ENCODE measurements around the gene MARCKS. TPM values are rescaled to one million over a fixed set of nuclear protein-coding genes. Genes with fewer than 3 reads are reported as not detected.
A peak's percentile ranks its signal among the peaks of the same experiment; 100 is the strongest.

The MARCKS gene
- polyA plus RNA-seq, 1 of the 3 experiments (the other 2 are of a cell fraction) = 61.4 TPM

DNA sequence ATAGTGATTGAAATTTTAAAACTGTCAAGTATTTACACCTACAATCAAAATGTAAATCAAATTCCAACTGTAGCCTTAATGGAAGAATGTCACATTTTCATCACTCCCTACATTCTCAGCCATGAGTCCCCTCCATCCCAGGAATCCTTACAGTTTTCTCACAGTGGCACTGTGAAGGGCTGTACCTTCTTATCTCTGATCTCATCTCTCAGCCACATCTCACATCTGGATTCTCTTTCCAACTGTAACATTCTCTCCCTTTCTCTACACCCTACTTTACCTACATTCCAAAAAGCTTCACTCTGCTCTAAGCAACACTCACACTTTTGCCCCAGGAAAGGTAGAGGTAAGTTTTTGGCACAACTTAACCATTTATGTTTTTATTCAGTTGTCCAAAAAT lies 8.9 kb upstream of the MARCKS start:
- H2AFZ ChIP-seq (ENCODE audit: low read depth) = no peak overlapping the region
- H3K4me1 ChIP-seq (ENCODE audit: control insufficient read depth in 1 of 2, insufficient read depth in 2 of 2, low read depth in 1 of 2, low read length in 1 of 2) = peaks cover 0 to 9% of the 10 kb centered on the region in 2 experiments; a peak in 2 of 4 replicates
- H3K79me2 ChIP-seq (ENCODE audit: insufficient read depth) = no peaks in the 10 kb centered on the region
- H3F3A ChIP-seq (replicated peaks; ENCODE audit: insufficient read depth) = peaks cover 18% of the 10 kb centered on the region
- no peak overlapping the region for H3K4me3 ChIP-seq (ENCODE audit: low read depth in 2 of 2, low read length in 1 of 2)
- H3K9me3 ChIP-seq = no peaks in the 10 kb centered on the region
- H3K27ac ChIP-seq (ENCODE audit: low read depth in 2 of 2, low read length in 1 of 2) = peak overlapping the region in 1 of 2 experiments; percentile 69; a peak in 1 of 4 replicates
- no peak overlapping the region for H3K4me2 ChIP-seq
- no peaks in the 10 kb centered on the region for H3K36me3 ChIP-seq (replicated peaks in 1 of 2; ENCODE audit: control insufficient read depth in 1 of 2, insufficient read depth in 2 of 2, low read length in 1 of 2)
- H3K9me2 ChIP-seq = no peaks in the 10 kb centered on the region
- ChIA-PET POLR2A (no interaction called here), CTCF (interaction anchor here (1.5 kb wide), 1 partner anchor 11 kb away, joined by 11 read pairs; no protein-coding TSS in a partner anchor)
- TF ChIP-seq, protein P1, sequence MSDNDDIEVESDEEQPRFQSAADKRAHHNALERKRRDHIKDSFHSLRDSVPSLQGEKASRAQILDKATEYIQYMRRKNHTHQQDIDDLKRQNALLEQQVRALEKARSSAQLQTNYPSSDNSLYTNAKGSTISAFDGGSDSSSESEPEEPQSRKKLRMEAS (IDR thresholded peaks at IDR 0.05; ENCODE audit: low read depth) = no peak
- TF ChIP-seq, protein P2, sequence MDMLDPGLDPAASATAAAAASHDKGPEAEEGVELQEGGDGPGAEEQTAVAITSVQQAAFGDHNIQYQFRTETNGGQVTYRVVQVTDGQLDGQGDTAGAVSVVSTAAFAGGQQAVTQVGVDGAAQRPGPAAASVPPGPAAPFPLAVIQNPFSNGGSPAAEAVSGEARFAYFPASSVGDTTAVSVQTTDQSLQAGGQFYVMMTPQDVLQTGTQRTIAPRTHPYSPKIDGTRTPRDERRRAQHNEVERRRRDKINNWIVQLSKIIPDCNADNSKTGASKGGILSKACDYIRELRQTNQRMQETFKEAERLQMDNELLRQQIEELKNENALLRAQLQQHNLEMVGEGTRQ (IDR thresholded peaks at IDR 0.05; ENCODE audit: borderline replicate concordance, low read depth, low read length) = no peak
- TF ChIP-seq FOXJ3 (CRISPR knock-in tag; IDR thresholded peaks at IDR 0.05) (no peak), TEAD4 (IDR thresholded peaks at IDR 0.05; ENCODE audit: borderline replicate concordance, insufficient read depth) (no peak), NFIC (IDR thresholded peaks at IDR 0.05; ENCODE audit: borderline replicate concordance) (no peak), RCOR1 (IDR thresholded peaks at IDR 0.05; ENCODE audit: low read length) (no peak), GATA2 (CRISPR knock-in tag; IDR thresholded peaks at IDR 0.05) (0 out of 2 replicates have a peak, but pooled peaks have one; percentile 33)
- TF ChIP-seq, protein P3, sequence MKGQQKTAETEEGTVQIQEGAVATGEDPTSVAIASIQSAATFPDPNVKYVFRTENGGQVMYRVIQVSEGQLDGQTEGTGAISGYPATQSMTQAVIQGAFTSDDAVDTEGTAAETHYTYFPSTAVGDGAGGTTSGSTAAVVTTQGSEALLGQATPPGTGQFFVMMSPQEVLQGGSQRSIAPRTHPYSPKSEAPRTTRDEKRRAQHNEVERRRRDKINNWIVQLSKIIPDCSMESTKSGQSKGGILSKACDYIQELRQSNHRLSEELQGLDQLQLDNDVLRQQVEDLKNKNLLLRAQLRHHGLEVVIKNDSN (IDR thresholded peaks at IDR 0.05; ENCODE audit: borderline replicate concordance, low read depth) = no peak
- H4K20me1 ChIP-seq (ENCODE audit: insufficient read depth) = no peaks in the 10 kb centered on the region
- no peaks in the 10 kb centered on the region for H3K27me3 ChIP-seq (ENCODE audit: insufficient read depth)
- no peak for DNase-seq
- no peak overlapping the region for H3K9ac ChIP-seq

DNA sequence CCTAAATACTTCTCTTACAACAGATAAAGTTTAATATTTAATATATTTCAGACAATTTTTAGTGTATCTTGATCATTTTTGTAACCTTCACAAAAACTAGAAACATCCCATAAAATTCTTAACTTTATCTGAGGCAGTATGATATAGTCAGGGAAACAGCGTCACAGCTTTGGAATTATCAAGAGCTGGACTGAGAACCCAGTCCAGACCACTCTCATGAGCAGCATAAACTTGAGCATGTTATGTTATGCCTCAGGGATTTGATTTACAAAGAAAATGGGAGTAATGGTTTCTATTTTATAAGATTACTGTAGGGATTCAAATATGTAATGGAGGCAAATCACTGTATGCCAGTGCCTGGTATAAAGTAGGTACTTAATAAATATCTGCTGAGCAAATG lies 8.3 kb upstream of the MARCKS start:
- Histone ChIP-seq H3K36me3 (replicated peaks in 1 of 2; ENCODE audit: control insufficient read depth in 1 of 2, insufficient read depth in 2 of 2, low read length in 1 of 2) (no peaks in the 10 kb centered on the region), H3K4me2 (no peak overlapping the region), H3K9ac (no peak overlapping the region), H3K4me3 (ENCODE audit: low read depth in 2 of 2, low read length in 1 of 2) (no peak overlapping the region), H3F3A (replicated peaks; ENCODE audit: insufficient read depth) (peaks cover 21% of the 10 kb centered on the region), H2AFZ (ENCODE audit: low read depth) (0 out of 2 replicates have a peak overlapping the region, but pooled peaks have one; percentile 49), H3K9me2 (no peaks in the 10 kb centered on the region), H3K27me3 (ENCODE audit: insufficient read depth) (no peaks in the 10 kb centered on the region), H3K27ac (ENCODE audit: low read depth in 2 of 2, low read length in 1 of 2) (peak overlapping the region; percentile 19 to 69; a peak in 2 of 4 replicates), H4K20me1 (ENCODE audit: insufficient read depth) (no peaks in the 10 kb centered on the region), H3K4me1 (ENCODE audit: control insufficient read depth in 1 of 2, insufficient read depth in 2 of 2, low read depth in 1 of 2, low read length in 1 of 2) (peaks cover under 1 to 9% of the 10 kb centered on the region in 2 experiments; a peak in 3 of 4 replicates), H3K9me3 (no peaks in the 10 kb centered on the region), H3K79me2 (ENCODE audit: insufficient read depth) (no peaks in the 10 kb centered on the region)
- 88% methylated on average over 1 of the region's 1 CpG for WGBS (ENCODE audit: low lambda C conversion rate)
- ChIA-PET POLR2A (no interaction called here), CTCF (no interaction called here)
- no peak for DNase-seq
- TF ChIP-seq SMC3 (IDR thresholded peaks at IDR 0.05; ENCODE audit: low read depth, low read length) = no peak
- TF ChIP-seq TCF12 (IDR thresholded peaks at IDR 0.05) = 0 out of 2 replicates have a peak, but pooled peaks have one; percentile 11
- TF ChIP-seq RCOR1 (IDR thresholded peaks at IDR 0.05; ENCODE audit: low read length) = no peak

All from SK-N-SH (cell line).